Measurements from ENCODE around the gene MRGPRF.

Gene MRGPRF

DNA sequence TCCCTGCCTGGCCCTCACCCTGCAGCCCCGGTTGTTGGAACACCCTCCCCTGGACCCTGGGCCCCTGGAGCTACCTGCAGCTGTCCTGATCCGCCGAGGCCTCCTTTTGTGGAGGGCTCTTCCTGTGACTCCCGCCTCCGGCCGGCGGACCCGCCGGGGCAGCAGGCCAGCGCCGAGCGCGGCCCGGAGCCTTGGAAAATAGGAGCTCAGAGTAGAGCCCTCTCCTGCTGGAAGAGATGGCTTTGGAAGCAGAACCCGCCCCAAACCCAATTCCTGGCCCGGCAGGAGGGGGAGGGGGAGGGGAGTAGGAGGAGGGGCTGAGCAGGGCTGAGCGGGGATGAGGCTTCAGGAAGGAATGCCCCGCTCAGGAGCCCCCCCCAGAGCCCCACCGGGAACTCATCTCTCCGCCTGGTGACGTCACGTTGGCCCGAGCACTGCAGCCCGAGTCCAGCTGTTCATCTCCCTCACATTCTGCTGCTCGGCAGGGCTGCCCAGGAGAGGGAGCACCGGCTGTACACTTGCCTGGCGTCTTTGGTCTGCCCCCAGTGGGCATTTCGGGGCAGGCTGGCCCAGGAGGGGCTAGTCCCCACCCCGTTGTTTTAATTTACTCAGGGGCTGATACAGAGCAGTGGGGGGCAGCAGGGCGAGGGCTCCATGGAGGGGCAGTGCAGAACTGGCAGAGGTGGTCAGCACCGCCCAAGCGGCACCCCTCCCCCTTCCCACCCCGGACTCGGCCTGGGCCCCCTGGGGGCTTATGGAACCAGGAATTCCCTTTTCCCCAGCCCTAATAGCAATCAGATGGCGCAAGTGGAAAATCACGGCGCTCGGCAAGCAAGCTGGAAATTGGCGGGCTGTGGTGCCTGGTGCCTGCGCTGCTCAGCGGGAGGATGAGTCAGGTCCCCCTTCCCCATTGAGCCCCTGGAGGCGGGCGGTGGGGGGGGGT lies at the start of gene MRGPRF:
MRGPRF (minus strand) TSS at position 238 of the 943 bp plus-strand sequence. CDS start 3,345 bp downstream, outside the sequence.
- no peak for DNase-seq (ENCODE audit: low spot score)

DNA sequence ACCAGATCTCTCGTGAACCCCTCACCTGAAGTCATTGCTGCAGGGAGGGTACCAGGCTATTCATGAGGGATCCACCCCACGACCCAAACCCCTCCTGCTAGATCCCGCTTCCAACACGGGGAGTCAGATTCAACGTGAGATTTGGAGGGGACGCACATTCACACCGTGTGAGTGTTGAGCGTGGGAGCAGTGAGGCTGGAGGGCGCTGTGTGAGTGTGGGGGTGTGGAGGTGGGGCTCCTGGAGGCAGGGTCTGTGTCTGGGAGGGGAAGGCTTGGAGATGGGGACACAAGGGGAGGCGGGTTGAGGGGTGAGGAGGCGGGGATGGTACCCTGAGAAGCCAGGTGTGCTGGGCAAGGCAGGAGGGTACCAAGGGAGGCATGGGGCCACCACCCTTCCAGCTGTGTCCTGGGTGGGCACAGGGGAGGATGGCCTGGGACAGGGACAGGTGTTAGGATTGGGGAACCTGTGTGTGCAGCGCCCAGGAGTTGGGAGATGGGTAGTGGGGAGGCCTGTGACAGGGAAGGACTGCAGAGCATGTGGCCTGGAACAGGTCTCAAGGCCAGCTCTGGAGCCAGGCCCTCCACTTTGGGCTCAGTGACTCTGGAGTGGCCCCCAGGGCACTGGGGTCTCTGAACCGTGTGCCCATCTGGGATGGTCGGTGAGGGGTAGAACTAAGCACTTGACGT lies 49.3 kb upstream of the MRGPRF start:
- no peak for DNase-seq (ENCODE audit: low spot score)

DNA sequence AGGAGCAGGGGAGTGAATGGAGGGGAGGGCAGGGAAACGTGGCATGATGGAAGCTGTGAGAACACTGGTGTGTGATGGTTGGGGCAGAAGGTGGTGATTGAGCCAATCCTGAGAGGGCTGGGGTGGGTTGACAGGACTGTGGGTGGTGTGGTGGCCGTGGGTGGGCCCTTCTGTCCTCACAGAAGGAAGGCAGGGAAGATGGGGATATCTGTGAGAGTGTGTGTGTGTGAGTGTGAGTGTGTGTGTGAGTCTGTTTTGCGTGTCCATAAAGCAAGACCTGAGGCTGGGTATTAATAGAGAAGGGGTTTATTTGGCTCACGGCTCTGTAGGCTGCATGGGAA lies 48.6 kb upstream of the MRGPRF start:
- no peak for DNase-seq (ENCODE audit: low spot score)

GRCh38 chr11:69060806-69061712 lies 48.0 kb upstream of the MRGPRF start:
- DNase-seq (ENCODE audit: low spot score): no peak

DNA sequence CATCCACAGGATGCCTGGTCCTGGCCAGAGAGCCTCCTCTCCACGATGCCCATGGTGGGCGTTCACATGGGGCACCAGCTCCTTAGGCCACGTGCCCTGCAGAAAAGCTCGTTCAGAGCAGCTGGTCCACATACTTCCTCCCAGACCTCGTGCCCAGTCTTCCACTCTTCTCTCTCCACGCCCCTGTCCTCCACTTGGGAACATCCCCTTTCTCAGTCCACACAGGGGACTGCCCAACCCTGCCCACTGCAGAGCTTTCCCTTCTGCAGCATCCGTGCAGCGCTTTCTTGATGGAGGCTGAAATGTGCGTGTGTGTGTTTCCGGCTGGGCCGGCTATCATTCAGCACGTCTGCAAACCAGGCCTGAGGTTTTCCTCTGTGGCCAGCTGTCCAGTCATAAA lies 46.9 kb upstream of the MRGPRF start:
- no peak for DNase-seq (ENCODE audit: low spot score)

- no peak for DNase-seq (ENCODE audit: low spot score)
These were observed 46.4 kb upstream of the MRGPRF start for GRCh38 chr11:69059429-69059828.

GRCh38 chr11:69058511-69059270 lies 45.6 kb upstream of the MRGPRF start:
- DNase-seq (ENCODE audit: low spot score): no peak

GRCh38 chr11:69057801-69058200 lies 44.8 kb upstream of the MRGPRF start:
- DNase-seq (ENCODE audit: low spot score): no peak

DNA sequence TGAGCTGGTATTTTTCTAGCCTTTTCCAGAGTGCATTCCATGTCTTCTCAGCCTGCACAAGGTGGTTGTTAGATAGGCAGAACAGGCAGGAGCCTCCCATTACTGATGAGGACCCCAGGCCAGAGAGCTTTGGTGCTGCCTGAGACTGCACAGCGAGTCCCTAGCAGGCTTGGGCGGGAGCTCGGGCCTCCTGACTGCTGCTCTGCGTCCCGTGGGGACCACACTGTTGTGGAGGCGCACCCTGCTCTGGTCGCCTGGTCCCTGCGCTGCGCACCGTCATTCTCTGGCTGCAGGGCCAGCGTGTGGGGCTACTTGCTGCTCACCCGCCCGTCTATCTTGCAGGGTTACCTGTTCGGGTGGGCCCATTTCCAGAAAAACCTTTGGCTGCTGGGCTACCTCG lies 44.2 kb upstream of the MRGPRF start:
- DNase-seq (ENCODE audit: low spot score): no peak

DNA sequence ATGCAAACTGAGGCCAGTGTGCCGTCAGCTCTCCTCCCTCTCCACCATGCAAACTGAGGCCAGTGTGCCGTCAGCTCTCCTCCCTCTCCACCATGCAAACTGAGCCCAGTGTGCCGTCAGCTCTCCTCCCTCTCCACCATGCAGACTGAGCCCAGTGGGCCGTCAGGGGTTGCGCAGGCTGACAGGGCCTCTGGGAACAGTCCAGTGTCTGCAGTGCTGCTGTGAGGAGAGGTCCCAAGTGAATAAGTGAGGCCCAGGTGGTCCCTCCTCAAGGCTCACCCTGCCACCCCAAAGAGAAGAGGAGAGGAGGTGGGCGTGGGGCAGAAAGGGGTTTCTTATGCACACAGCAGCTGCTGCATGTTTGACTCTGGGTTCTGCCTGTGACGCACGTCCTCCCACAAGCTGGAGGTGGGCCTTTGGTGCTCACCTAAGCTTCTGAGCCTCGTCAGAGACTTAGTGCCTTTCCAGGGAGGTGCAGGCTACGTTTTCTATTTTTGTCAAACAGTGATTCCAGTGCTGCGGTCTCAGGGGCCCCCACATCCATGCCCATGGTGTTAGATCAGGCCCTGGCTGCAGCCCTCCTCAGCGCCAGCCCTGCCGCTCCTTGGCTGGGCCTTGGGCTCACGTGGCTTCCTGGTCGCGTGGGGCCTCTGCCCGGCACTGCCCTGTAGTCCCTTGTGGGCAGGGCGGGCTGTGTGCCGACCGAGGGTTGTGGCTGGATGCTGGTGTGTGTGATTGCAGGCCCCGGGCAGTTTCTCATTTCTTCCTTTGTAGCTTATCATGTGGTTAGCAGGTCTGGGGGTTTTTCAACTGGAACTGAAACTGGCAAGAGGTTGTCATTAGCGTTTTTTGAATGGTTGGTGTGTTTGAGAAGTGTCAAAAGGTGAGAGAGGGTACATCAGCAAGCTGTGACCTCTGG lies 42.8 kb upstream of the MRGPRF start:
- DNase-seq (ENCODE audit: low spot score): no peak

DNA sequence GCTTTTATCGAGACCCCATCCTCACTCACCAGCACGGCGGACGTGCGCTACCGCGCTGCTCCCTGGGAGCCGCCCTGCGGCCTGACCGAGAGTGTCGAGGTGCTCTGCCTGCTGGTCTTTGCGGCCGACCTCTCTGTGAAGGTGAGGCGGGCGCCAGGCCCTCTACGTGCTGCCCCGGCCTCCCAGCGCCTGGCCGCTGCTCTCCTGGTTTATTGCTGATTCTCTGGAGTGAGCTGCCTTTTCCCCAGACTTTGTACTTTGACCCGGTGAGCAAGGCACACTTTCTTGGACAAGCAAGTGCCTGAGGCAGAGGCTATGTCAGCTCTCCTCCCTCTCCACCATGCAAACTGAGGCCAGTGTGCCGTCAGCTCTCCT lies 42.2 kb upstream of the MRGPRF start:
- DNase-seq (ENCODE audit: low spot score): no peak

DNA sequence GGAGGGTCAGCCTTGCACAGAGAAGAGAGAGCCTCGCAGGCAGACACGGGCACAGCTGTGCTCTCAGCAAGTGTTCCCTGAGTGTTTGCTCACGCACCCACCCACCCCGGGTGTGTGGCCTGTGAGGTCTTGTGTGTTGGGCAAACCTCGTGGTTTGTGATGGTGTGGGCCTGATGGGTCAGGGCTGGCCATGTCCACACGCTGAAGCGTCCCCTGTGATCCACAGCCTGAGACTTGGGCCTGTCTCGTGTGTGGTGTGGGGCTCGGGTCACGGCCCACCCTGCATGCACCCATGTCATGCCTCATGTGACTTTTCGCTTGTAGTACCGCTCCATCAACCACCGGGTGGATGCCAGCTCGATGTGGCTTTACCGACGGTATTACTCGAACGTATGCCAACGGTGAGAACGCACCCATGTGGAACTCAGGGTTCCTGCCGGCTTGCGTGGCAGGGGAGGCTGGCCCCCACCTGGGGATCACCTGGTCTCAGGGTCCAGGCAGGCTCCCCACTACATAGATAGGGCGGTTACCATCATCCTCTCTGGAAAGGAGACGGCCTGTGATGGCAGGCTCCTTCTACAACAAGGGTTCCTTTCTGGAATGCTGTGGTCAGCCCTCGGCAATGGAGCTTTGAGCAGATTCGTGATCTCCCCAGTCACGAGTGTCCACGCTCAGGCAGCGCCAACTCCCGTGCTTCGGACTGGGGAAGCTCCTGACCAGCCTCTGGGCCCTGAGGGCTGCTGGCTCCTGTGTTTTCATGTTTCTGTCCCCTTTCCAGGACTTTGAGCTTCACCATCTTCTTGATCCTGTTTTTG lies 41.6 kb upstream of the MRGPRF start:
- no peak for DNase-seq (ENCODE audit: low spot score)

DNA sequence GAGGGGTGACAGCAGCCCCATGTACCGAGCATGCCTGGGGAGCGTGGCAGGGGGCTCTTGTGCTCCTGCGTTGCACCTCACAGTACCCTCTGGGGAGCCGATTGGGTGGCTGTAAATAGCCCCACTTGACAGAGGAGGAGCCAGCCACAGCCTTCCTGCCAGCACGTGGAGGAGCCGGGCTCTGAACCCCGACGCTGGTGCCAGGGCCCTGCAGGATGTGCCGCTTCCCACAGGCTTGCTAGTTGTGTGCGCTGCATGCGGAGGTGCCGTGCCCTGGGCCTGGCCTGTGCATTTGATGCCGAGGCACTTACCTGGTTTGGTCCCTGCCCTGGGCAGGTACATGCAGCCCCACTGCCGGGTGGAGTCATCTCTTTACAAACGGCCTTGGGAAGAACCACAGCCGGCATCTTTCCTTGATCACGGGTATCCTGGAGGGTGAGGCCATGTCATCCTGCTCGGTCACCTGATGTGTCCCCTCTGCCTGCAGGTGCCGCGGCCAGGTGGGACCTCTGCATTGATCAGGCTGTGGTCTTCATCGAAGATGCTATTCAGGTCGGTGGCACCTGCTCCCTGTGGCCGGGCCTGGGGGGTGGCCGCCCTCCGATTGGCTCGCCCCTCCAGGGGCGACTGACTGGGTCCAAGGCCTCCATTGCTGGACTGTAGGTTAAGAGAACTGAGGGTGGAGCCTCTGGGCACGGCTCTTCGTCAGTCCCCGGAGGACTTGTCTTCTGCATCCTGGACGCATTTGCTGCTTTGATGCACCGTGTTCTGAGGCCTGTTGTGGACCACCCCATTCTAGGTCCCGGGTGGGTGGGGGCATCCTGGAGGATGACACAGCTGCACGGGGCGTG lies 40.7 kb upstream of the MRGPRF start:
- no peak for DNase-seq (ENCODE audit: low spot score)

GRCh38 chr11:69053169-69053477 lies 40.1 kb upstream of the MRGPRF start:
- DNase-seq (ENCODE audit: low spot score): no peak

- no peak for DNase-seq (ENCODE audit: low spot score)
These were observed 39.5 kb upstream of the MRGPRF start for GRCh38 chr11:69052343-69053168.

DNA sequence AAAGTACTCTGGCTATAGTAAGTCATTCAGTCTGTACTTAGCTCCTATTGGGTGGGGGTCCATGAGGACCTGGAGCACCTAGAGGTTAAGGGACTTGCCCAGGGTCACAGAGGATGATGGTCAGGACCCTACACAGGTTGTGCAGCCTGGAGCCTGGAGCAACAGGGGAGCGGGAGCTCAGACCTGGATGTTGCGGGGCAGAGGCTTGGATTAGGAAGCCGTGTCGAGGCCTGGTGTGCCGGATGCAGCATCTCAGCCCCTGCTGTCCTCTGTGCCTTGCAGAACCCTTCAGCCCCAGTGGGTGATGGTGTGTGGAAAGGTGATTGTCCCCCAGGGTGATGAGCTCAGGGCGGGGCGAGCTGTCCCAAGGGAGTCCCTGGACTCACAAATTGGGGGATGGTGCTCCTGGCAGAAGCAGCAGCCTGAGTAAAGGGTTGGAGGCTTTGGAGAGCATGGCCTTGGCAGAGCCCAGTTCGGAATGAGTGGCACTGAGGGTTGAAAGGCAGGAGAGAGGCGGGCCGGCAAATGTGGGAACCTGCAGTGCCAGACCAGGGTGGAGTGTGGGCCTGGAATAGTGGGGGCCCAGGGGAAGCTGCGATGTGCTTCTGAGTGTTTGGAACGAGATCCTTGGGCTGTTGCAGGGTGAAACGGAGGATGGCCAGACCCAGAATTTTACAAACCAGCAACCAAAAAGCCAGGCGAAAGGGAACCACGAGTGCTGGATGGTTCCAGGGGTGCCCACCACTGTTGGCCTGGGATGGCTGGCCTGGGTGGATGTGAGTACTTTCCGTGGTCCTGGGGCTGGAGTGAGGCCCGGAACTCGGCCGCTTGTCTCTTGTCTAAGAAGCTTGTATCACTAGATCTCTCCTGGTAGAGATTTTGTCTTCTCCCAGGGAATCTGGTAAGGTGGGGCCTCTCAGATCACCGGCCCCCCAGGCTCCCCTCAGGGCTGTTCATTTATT lies 38.6 kb upstream of the MRGPRF start:
- DNase-seq (ENCODE audit: low spot score): no peak
